Measurements from ENCODE around the gene TIMELESS. TPM values are rescaled to one million over a fixed set of nuclear protein-coding genes. Genes with fewer than 3 reads are reported as not detected.
"Not testable (repeated sequence)": the region's sequence is repeated elsewhere in the genome, so short reads cannot be mapped to it uniquely, and the experiment has no call there.

The TIMELESS gene
- total RNA-seq, 2 experiments from 2014 or later, result 46.5 to 103 TPM

DNA sequence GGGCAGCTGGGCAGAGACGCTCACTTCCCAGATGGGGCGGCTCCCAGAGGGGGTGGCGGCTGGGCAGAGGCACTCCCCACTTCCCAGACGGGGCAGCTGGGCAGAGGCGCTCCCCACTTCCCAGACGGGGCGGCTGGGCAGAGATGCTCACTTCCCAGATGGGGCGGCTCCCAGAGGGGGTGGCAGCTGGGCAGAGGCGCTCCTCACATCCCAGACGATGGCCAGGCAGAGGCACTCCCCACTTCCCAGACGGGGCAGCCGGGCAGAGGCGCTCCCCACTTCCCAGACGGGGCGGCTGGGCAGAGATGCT is 44.8 kb upstream of the TIMELESS start:
- CTCF ChIA-PET (ENCODE audit: unreplicated experiment); H3K27ac ChIP-seq (ENCODE audit: low read depth, low read length, poor library complexity, severe bottlenecking); intact Hi-C loops (cut with micrococcal nuclease; ENCODE audit: unreplicated experiment); POLR2A ChIA-PET; H4K20me1 ChIP-seq (ENCODE audit: insufficient read depth, low read length); H3K79me2 ChIP-seq (ENCODE audit: insufficient read depth, low read depth, low read length); H3K9me3 ChIP-seq (ENCODE audit: low read length); H3K4me3 ChIP-seq (ENCODE audit: low read depth, low read length, poor library complexity, severe bottlenecking); H2AFZ ChIP-seq (ENCODE audit: low read length); H3K36me3 ChIP-seq (ENCODE audit: insufficient read depth, low read length); H3K4me1 ChIP-seq (ENCODE audit: insufficient read depth, low read length, poor library complexity, severe bottlenecking); DNase-seq (ENCODE audit: low spot score); H3K4me2 ChIP-seq (ENCODE audit: low read length); H3K9me2 ChIP-seq (ENCODE audit: insufficient read depth, low read length); BruUV-seq (replicated peaks): not testable (repeated sequence)

DNA sequence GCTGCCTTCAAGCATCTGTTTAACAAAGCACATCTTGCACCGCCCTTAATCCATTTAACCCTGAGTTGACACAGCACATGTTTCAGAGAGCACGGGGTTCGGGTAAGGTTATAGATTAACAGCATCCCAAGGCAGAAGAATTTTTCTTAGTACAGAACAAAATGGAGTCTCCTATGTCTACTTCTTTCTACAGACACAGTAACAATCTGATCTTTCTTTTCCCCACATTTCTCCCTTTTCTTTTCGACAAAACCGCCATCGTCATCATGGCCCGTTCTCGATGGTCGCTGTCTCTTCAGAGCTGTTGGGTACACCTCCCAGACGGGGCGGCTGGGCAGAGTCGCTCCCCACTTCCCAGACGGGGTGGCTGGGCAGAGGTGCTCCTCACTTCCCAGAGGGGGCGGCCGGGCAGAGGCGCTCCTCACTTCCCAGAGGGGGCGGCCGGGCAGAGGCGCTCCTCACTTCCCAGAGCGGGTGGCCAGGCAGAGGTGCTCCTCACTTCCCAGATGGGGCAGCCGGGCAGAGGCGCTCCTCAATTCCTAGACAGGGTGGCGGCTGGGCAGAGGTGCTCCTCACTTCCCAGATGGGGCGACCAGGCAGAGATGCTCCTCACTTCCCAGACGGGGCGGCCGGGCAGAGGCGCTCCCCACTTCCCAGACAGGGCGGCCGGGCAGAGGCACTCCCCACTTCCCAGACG is 44.3 kb upstream of the TIMELESS start:
- H4K20me1 ChIP-seq (ENCODE audit: insufficient read depth, low read length); intact Hi-C loops (cut with micrococcal nuclease; ENCODE audit: unreplicated experiment); H3K4me3 ChIP-seq (ENCODE audit: low read depth, low read length, poor library complexity, severe bottlenecking); H3K9me3 ChIP-seq (ENCODE audit: low read length); H3K79me2 ChIP-seq (ENCODE audit: insufficient read depth, low read depth, low read length); H3K9me2 ChIP-seq (ENCODE audit: insufficient read depth, low read length); H3K36me3 ChIP-seq (ENCODE audit: insufficient read depth, low read length); POLR2A ChIA-PET; H3K4me2 ChIP-seq (ENCODE audit: low read length); H2AFZ ChIP-seq (ENCODE audit: low read length); DNase-seq (ENCODE audit: low spot score); H3K4me1 ChIP-seq (ENCODE audit: insufficient read depth, low read length, poor library complexity, severe bottlenecking); H3K27ac ChIP-seq (ENCODE audit: low read depth, low read length, poor library complexity, severe bottlenecking); CTCF ChIA-PET (ENCODE audit: unreplicated experiment); BruUV-seq (replicated peaks): not testable (repeated sequence)

GRCh38 chr12:56490360-56490759 is 41.1 kb upstream of the TIMELESS start:
- POLR2A ChIA-PET, result no interaction called here
- no TSS peak for BruUV-seq (replicated peaks)

More at GRCh38 chr12:56490360-56490759, 41.1 kb upstream of the TIMELESS start:
- no peak for DNase-seq (ENCODE audit: low spot score)
- intact Hi-C loops (cut with micrococcal nuclease; ENCODE audit: unreplicated experiment), result no loop called here
- CTCF ChIA-PET (ENCODE audit: unreplicated experiment), result no interaction called here
- Histone ChIP-seq H3K27ac (ENCODE audit: low read depth, low read length, poor library complexity, severe bottlenecking) (no peak overlapping the region), H3K4me3 (ENCODE audit: low read depth, low read length, poor library complexity, severe bottlenecking) (no peak overlapping the region), H2AFZ (ENCODE audit: low read length) (no peak overlapping the region), H3K4me1 (ENCODE audit: insufficient read depth, low read length, poor library complexity, severe bottlenecking) (no peaks in the 10 kb centered on the region), H3K36me3 (ENCODE audit: insufficient read depth, low read length) (no peaks in the 10 kb centered on the region), H3K9me3 (ENCODE audit: low read length) (0 out of 2 replicates have a peak, but pooled peaks cover 4% of the 10 kb centered on the region), H3K79me2 (ENCODE audit: insufficient read depth, low read depth, low read length) (no peaks in the 10 kb centered on the region), H4K20me1 (ENCODE audit: insufficient read depth, low read length) (no peaks in the 10 kb centered on the region), H3K4me2 (ENCODE audit: low read length) (no peak overlapping the region), H3K9me2 (ENCODE audit: insufficient read depth, low read length) (no peaks in the 10 kb centered on the region)
- TF ChIP-seq CTCF (conservative IDR thresholded peaks at IDR 0.05; ENCODE audit: low read length) (no peak), EZH2phosphoT487 (IDR thresholded peaks at IDR 0.05; ENCODE audit: borderline replicate concordance, low read depth, low read length) (no peak)

All from OCI-LY7 (cell line).